ENCODE results near the gene IL17RE. TPM values are rescaled to one million over a fixed set of nuclear protein-coding genes. Genes with fewer than 3 reads are reported as not detected.

IL17RE gene
- total RNA-seq, 1 experiment from 2014 or later, result 77.3 TPM

DNA sequence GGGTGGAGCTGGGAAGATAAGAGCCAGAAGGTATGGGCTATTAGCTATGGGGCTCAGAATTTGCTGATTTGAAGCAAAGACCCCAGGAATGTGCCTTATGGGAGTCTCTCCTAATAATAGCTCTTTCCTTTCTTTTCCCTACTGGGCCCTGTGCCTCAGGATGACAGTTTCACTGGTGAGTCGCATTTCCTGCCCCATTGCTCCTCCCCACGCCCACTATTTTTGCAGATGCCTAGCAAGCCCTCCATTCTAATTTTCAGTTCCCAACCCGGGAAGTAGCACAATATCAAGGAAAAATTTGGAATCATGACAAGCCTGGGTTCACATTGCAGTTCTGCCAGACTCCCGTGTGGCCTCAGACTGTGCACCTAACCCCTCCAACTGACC, 583 bp downstream of the IL17RE start:
- peaks cover 18% of the 10 kb centered on the region for H3K4me1 Mint-ChIP-seq (ENCODE audit: low read depth, unreplicated experiment)
- TF ChIP-seq, protein P1, sequence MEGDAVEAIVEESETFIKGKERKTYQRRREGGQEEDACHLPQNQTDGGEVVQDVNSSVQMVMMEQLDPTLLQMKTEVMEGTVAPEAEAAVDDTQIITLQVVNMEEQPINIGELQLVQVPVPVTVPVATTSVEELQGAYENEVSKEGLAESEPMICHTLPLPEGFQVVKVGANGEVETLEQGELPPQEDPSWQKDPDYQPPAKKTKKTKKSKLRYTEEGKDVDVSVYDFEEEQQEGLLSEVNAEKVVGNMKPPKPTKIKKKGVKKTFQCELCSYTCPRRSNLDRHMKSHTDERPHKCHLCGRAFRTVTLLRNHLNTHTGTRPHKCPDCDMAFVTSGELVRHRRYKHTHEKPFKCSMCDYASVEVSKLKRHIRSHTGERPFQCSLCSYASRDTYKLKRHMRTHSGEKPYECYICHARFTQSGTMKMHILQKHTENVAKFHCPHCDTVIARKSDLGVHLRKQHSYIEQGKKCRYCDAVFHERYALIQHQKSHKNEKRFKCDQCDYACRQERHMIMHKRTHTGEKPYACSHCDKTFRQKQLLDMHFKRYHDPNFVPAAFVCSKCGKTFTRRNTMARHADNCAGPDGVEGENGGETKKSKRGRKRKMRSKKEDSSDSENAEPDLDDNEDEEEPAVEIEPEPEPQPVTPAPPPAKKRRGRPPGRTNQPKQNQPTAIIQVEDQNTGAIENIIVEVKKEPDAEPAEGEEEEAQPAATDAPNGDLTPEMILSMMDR (IDR thresholded peaks at IDR 0.05; ENCODE audit: insufficient read depth in 1 of 2, low read depth in 1 of 2, low read length in 1 of 2, severe bottlenecking in 1 of 2, unreplicated experiment in 1 of 2), result no peak
- POLR2A ChIA-PET, result interaction anchor here (0.5 to 2.2 kb wide), 5 partner anchors 12 to 110 kb away, joined by 3 to 30 read pairs (median 12); partner anchors contain the start of genes ARPC4, CRELD1 and IL17RC

DNA sequence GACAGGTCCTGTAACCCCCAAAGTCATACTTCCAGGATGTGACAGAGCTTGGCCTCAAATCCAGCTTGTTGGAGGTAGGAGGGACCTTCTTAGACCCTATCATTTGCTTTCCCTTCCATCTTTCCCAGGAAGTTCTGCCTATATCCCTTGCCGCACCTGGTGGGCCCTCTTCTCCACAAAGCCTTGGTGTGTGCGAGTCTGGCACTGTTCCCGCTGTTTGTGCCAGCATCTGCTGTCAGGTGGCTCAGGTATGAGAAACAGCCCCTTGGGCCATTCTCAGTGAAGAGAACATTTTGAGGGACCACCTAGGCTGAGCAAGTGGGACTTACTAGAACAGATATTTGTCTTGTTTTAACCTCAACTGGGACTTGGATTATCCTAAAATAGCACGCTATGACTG, 1.3 kb downstream of the IL17RE start:
- H3K4me3 Mint-ChIP-seq (ENCODE audit: unreplicated experiment), result peak overlapping the region; percentile 94
- H3K27me3 Mint-ChIP-seq (ENCODE audit: insufficient read depth, unreplicated experiment), result no peaks in the 10 kb centered on the region
- TF ChIP-seq, protein P1 (IDR thresholded peaks at IDR 0.05; ENCODE audit: insufficient read depth in 1 of 2, low read depth in 1 of 2, low read length in 1 of 2, severe bottlenecking in 1 of 2, unreplicated experiment in 1 of 2), result no peak
- peaks cover 13% of the 10 kb centered on the region for H3K4me1 Mint-ChIP-seq (ENCODE audit: low read depth, unreplicated experiment)
- H3K9me3 Mint-ChIP-seq (ENCODE audit: unreplicated experiment), result no peaks in the 10 kb centered on the region
- H3K4me1 ChIP-seq, result peaks cover 38% of the 10 kb centered on the region
- CTCF ChIA-PET, result interaction anchor here (0.5 to 1.8 kb wide), 3 partner anchors 11 to 304 kb away, joined by 3 to 5 read pairs (median 5); no protein-coding TSS in a partner anchor
- DNase-seq, result no peak
- H3K27me3 ChIP-seq (replicated peaks; ENCODE audit: control insufficient read depth, insufficient read depth, low read length), result no peaks in the 10 kb centered on the region
- peak overlapping the region; percentile 90 for H3K27ac Mint-ChIP-seq (ENCODE audit: unreplicated experiment)
- BruUV-seq (replicated peaks), result no TSS peak
- peaks cover 4% of the 10 kb centered on the region for H3K9me3 ChIP-seq
- H3K36me3 Mint-ChIP-seq (ENCODE audit: insufficient read depth, unreplicated experiment), result peaks cover 52% of the 10 kb centered on the region
- peak overlapping the region; percentile 54 for H3K4me3 ChIP-seq (ENCODE audit: low read depth, low read length)
- intact Hi-C loops (cut with micrococcal nuclease; ENCODE audit: unreplicated experiment), result no loop called here
- POLR2A ChIA-PET, result interaction anchor here (0.5 to 2.0 kb wide), 2 partner anchors 13 to 30 kb away, joined by 4 to 12 read pairs; partner anchors contain the start of gene CRELD1
- H3K36me3 ChIP-seq (ENCODE audit: control insufficient read depth, insufficient read depth, low read length), result peaks cover 5% of the 10 kb centered on the region

More for the DNA sequence above, 583 bp downstream of the IL17RE start:
- Histone ChIP-seq H3K27me3 (replicated peaks; ENCODE audit: control insufficient read depth, insufficient read depth, low read length) (no peaks in the 10 kb centered on the region), H3K4me3 (ENCODE audit: low read depth, low read length) (peak overlapping the region; percentile 54), H3K4me1 (peaks cover 45% of the 10 kb centered on the region), H3K36me3 (ENCODE audit: control insufficient read depth, insufficient read depth, low read length) (no peaks in the 10 kb centered on the region; the same call in none of the 2 replicates), H3K9me3 (peaks cover 4% of the 10 kb centered on the region)
- CTCF ChIA-PET, result interaction anchor here (0.5 to 3.1 kb wide), 6 partner anchors 11 to 304 kb away, joined by 3 to 14 read pairs (median 5); partner anchors contain the start of gene IL17RC
- Mint-ChIP-seq H3K36me3 (ENCODE audit: insufficient read depth, unreplicated experiment) (peaks cover 50% of the 10 kb centered on the region), H3K27me3 (ENCODE audit: insufficient read depth, unreplicated experiment) (no peaks in the 10 kb centered on the region), H3K4me3 (ENCODE audit: unreplicated experiment) (peak overlapping the region; percentile 94), H3K9me3 (ENCODE audit: unreplicated experiment) (no peaks in the 10 kb centered on the region), H3K27ac (ENCODE audit: unreplicated experiment) (peak overlapping the region; percentile 90)
- BruUV-seq (replicated peaks), result TSS peak; percentile 53
- no peak for DNase-seq
- intact Hi-C loops (cut with micrococcal nuclease; ENCODE audit: unreplicated experiment), result no loop called here

DNA sequence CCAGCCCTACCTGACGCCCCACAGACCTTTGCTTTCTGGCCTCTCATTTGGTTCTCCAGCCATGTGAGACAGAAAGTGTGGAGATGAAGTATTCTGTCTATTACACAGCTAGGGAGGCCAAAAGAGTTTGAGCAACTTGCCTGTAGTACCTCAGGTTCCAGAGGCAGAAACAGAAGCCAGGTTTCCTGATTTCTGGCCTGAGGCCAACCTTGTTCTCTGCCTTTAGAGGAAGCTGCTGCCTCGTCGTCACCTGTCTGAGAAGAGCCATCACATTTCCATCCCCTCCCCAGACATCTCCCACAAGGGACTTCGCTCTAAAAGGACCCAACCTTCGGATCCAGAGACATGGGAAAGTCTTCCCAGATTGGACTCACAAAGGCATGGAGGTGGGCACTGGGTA, 3.8 kb downstream of the IL17RE start:
- Mint-ChIP-seq H3K9me3 (ENCODE audit: unreplicated experiment) (no peaks in the 10 kb centered on the region), H3K27ac (ENCODE audit: unreplicated experiment) (no peak overlapping the region), H3K4me1 (ENCODE audit: low read depth, unreplicated experiment) (peaks cover under 1% of the 10 kb centered on the region), H3K36me3 (ENCODE audit: insufficient read depth, unreplicated experiment) (peaks cover 56% of the 10 kb centered on the region), H3K4me3 (ENCODE audit: unreplicated experiment) (no peak overlapping the region), H3K27me3 (ENCODE audit: insufficient read depth, unreplicated experiment) (no peaks in the 10 kb centered on the region)
- no peak overlapping the region for H3K4me3 ChIP-seq (ENCODE audit: low read depth, low read length)
- CTCF ChIA-PET, result no interaction called here
- POLR2A ChIA-PET, result no interaction called here
- H3K36me3 ChIP-seq (ENCODE audit: control insufficient read depth, insufficient read depth, low read length), result peaks cover 6% of the 10 kb centered on the region
- TF ChIP-seq, protein P1 (IDR thresholded peaks at IDR 0.05; ENCODE audit: insufficient read depth in 1 of 2, low read depth in 1 of 2, low read length in 1 of 2, severe bottlenecking in 1 of 2, unreplicated experiment in 1 of 2), result no peak
- H3K27me3 ChIP-seq (replicated peaks; ENCODE audit: control insufficient read depth, insufficient read depth, low read length), result no peaks in the 10 kb centered on the region
- intact Hi-C loops (cut with micrococcal nuclease; ENCODE audit: unreplicated experiment), result no loop called here
- BruUV-seq (replicated peaks), result no TSS peak
- no peak for DNase-seq
- peaks cover 16% of the 10 kb centered on the region for H3K4me1 ChIP-seq
- H3K9me3 ChIP-seq, result no peaks in the 10 kb centered on the region
